HEK293 (cell line): ENCODE results near the gene CBX2.

ENCODE experiments used
- CTCF ChIA-PET: fragments of 350-600 bp; formaldehyde crosslinking; extraction: SDS; loops from one replicate; lab custom pipeline; 2021; ENCODE audit warnings: antibody characterized with exemption; lab: Yijun Ruan, JAX
- POLR2A ChIA-PET: fragments of 300-600 bp; formaldehyde crosslinking; extraction: SDS; loops from one replicate; lab custom pipeline; 2020; ENCODE audit warnings: antibody characterized with exemption, inconsistent platforms; lab: Yijun Ruan, JAX
- H3K27ac ChIP-seq: fragments of 200-500 bp; sonication (Bioruptor generic); 2 replicates; pipeline ENCODE4 v1.5.1; 2014; ENCODE audit warnings: low read depth, low read length, control low read depth, inconsistent platforms; ENCODE audit errors: extremely low read depth
- H3K36me3 ChIP-seq, 2 experiments: fragments of 200-500 bp in 1 of 2; sonication (Bioruptor generic) in 1 of 2; 1 replicate in 1 of 2; 2 replicates in 1 of 2; pipeline ENCODE4 v1.5.1; 2014 to 2017; ENCODE audit warnings: inconsistent platforms in 2 of 2, low read length in 2 of 2; ENCODE audit not compliant: control insufficient read depth in 2 of 2, insufficient read depth in 1 of 2
- H3K4me1 ChIP-seq: fragments of 200-500 bp; sonication (Bioruptor generic); 2 replicates; pipeline ENCODE4 v1.5.1; 2014; ENCODE audit warnings: mild to moderate bottlenecking, low read length, inconsistent platforms; ENCODE audit not compliant: control insufficient read depth, insufficient read depth
- H3K4me3 ChIP-seq: 2 replicates; pipeline ENCODE4 v1.5.1; 2011; ENCODE audit warnings: low read depth, mild to moderate bottlenecking, control low read depth, low read length, moderate library complexity
- H3K9me3 ChIP-seq: fragments of 200-500 bp; sonication (Bioruptor generic); 2 replicates; pipeline ENCODE4 v1.5.1; 2014; ENCODE audit warnings: low read depth, low read length, inconsistent platforms; ENCODE audit not compliant: control insufficient read depth, insufficient read depth
- EGR2 ChIP-seq: fragments of 450-650 bp; formaldehyde crosslinking; IDR thresholded peaks from 2 replicates; pipeline ENCODE4 v1.5.1; 2016; ENCODE audit warnings: low read depth, missing biosample characterization, missing genetic modification characterization
- HOXA7 ChIP-seq: sonication (generic); formaldehyde crosslinking; IDR thresholded peaks from 2 replicates; pipeline ENCODE4 v1.8.1; 2022; ENCODE audit warnings: missing genetic modification reagents, borderline replicate concordance
- KLF10 ChIP-seq: fragments of 450-650 bp; IDR thresholded peaks from 2 replicates; pipeline ENCODE4 v1.5.1; 2018; ENCODE audit warnings: missing biosample characterization, mild to moderate bottlenecking, missing genetic modification characterization
- PRDM10 ChIP-seq: fragments of 450-650 bp; formaldehyde crosslinking; IDR thresholded peaks from 2 replicates; pipeline ENCODE4 v1.5.1; 2016; ENCODE audit warnings: missing biosample characterization, missing genetic modification characterization
- TSHZ1 ChIP-seq: fragments of 450-650 bp; formaldehyde crosslinking; IDR thresholded peaks from 2 replicates; pipeline ENCODE4 v1.5.1; 2016; ENCODE audit warnings: missing biosample characterization, missing genetic modification characterization, borderline replicate concordance
- ZBTB17 ChIP-seq: fragments of 450-650 bp; formaldehyde crosslinking; IDR thresholded peaks from 2 replicates; pipeline ENCODE4 v1.5.1; 2016; ENCODE audit warnings: missing biosample characterization, missing genetic modification characterization
- ZBTB8A ChIP-seq: fragments of 450-650 bp; formaldehyde crosslinking; IDR thresholded peaks from 2 replicates; pipeline ENCODE4 v1.5.1; 2016; ENCODE audit warnings: missing biosample characterization, missing genetic modification characterization
- ZFHX2 ChIP-seq: fragments of 450-650 bp; formaldehyde crosslinking; conservative IDR thresholded peaks from 2 replicates; pipeline ENCODE4 v1.5.1; 2016; ENCODE audit warnings: missing biosample characterization, missing genetic modification characterization
- ZNF10 ChIP-seq: fragments of 450-650 bp; formaldehyde crosslinking; IDR thresholded peaks from 2 replicates; pipeline ENCODE4 v1.5.1; 2017; ENCODE audit warnings: missing biosample characterization, missing genetic modification characterization
- ZNF112 ChIP-seq: fragments of 450-650 bp; formaldehyde crosslinking; IDR thresholded peaks from 2 replicates; pipeline ENCODE4 v1.5.0; 2017; ENCODE audit warnings: missing biosample characterization, missing genetic modification characterization
- ZNF155 ChIP-seq: fragments of 450-650 bp; formaldehyde crosslinking; IDR thresholded peaks from 2 replicates; pipeline ENCODE4 v1.5.1; 2016; ENCODE audit warnings: missing biosample characterization, missing genetic modification characterization
- ZNF211 ChIP-seq: fragments of 450-650 bp; formaldehyde crosslinking; IDR thresholded peaks from 2 replicates; pipeline ENCODE4 v1.5.1; 2016; ENCODE audit warnings: low read depth, missing biosample characterization, missing genetic modification characterization
- ZNF394 ChIP-seq: fragments of 450-650 bp; formaldehyde crosslinking; IDR thresholded peaks from 2 replicates; pipeline ENCODE4 v1.5.1; 2016; ENCODE audit warnings: missing biosample characterization, missing genetic modification characterization, mild to moderate bottlenecking, moderate library complexity, borderline replicate concordance
- ZNF48 ChIP-seq: fragments of 450-650 bp; formaldehyde crosslinking; IDR thresholded peaks from 2 replicates; pipeline ENCODE4 v1.5.1; 2016; ENCODE audit warnings: missing biosample characterization, missing genetic modification characterization
- ZNF596 ChIP-seq: fragments of 450-650 bp; IDR thresholded peaks from 2 replicates; pipeline ENCODE4 v1.5.0; 2018; ENCODE audit warnings: missing biosample characterization, mild to moderate bottlenecking, missing genetic modification characterization, moderate library complexity
- ZNF600 ChIP-seq: fragments of 450-650 bp; formaldehyde crosslinking; IDR thresholded peaks from 2 replicates; pipeline ENCODE4 v1.5.1; 2016; ENCODE audit warnings: missing biosample characterization, missing genetic modification characterization
- ZNF621 ChIP-seq: fragments of 450-650 bp; formaldehyde crosslinking; IDR thresholded peaks from 2 replicates; pipeline ENCODE4 v1.5.1; 2017; ENCODE audit warnings: missing biosample characterization, missing genetic modification characterization
- ZNF660 ChIP-seq: fragments of 450-650 bp; IDR thresholded peaks from 2 replicates; pipeline ENCODE4 v1.5.1; 2018; ENCODE audit warnings: missing biosample characterization, mild to moderate bottlenecking, missing genetic modification characterization
- ZNF670 ChIP-seq: fragments of 450-650 bp; formaldehyde crosslinking; IDR thresholded peaks from 2 replicates; pipeline ENCODE4 v1.5.1; 2016; ENCODE audit warnings: missing biosample characterization, missing genetic modification characterization, low read depth
- ZNF785 ChIP-seq: fragments of 450-650 bp; formaldehyde crosslinking; IDR thresholded peaks from 2 replicates; pipeline ENCODE4 v1.5.1; 2016; ENCODE audit warnings: missing biosample characterization, missing genetic modification characterization
- ZNF843 ChIP-seq: fragments of 450-650 bp; formaldehyde crosslinking; IDR thresholded peaks from 2 replicates; pipeline ENCODE4 v1.5.1; 2016; ENCODE audit warnings: missing biosample characterization, missing genetic modification characterization
- TF ChIP-seq, protein P1 (sequence below): fragments of 450-650 bp; formaldehyde crosslinking; IDR thresholded peaks from 2 replicates; pipeline ENCODE4 v1.5.1; 2016; ENCODE audit warnings: missing biosample characterization, missing genetic modification characterization
- TF ChIP-seq, protein P2 (sequence below): fragments of 450-650 bp; formaldehyde crosslinking; IDR thresholded peaks from 2 replicates; pipeline ENCODE4 v1.5.0; 2017; ENCODE audit warnings: missing biosample characterization, missing genetic modification characterization, borderline replicate concordance

The CBX2 gene

DNA sequence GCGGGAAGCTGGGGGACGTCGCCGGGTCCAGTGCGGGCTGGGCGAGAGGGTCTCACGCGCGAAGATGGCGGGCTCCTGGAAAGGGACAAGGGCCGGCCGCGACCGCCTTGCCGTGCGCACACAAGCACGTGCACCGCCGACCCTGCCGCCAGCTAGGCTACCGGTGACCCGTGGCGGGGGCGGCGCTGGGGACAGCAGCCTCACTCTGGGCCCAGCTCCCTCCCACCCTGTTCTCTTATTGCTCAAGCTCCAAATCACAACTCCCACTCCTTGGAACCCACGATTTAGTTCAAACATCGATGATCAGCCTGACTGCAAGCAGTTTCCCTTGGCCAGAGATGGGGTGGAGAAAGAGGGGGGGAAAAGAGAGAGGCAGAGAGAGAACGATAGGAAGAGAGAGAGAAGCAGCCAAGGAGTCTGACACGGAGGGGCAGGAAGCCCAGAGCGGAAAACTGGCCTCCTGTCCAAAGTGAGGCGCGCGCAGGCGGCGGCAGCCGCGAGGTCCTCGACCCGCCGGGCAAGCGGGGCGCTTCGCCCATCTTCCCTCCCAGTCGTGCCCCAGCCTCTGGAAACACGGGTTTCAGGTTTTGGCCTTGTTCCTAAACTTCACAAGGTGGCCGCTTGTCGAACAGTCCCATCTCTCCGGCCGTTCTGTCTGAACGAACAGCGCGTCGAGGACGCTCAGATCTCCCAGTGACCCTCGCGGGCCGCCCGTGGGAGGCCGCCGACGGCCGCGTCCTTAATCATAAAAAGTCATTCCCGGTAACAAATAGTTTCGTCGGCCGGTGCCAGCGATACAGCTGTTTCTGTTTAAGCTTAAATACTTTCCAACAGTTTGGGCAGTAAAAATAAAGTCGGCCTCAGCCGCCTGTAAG, 20.6 kb downstream of the CBX2 start:
- peaks cover 0 to 15% of the 10 kb centered on the region in 2 experiments; a peak in 1 of 3 replicates for H3K36me3 ChIP-seq
- ChIA-PET POLR2A (interaction anchor here (0.7 to 3.7 kb wide), 3 partner anchors 14 to 41 kb away, joined by 3 to 61 read pairs (median 52); partner anchors contain the start of gene CBX4), CTCF (interaction anchor here (1.0 to 2.6 kb wide), 4 partner anchors 8 to 52 kb away, joined by 3 to 9 read pairs (median 6); partner anchors contain the start of gene CBX4)
- H3K27ac ChIP-seq = peak overlapping the region; percentile 63; the same call in 1 of the 2 replicates
- no peak overlapping the region for H3K4me3 ChIP-seq
- H3K4me1 ChIP-seq = peaks cover 22% of the 10 kb centered on the region
- no peaks in the 10 kb centered on the region for H3K9me3 ChIP-seq
- 0 out of 2 replicates have a peak, but pooled peaks have one; percentile 20 for TF ChIP-seq ZBTB17 (tag by site-specific recombination)
- TF ChIP-seq ZNF600 (tag by site-specific recombination) = no peak
- TF ChIP-seq ZNF48 (tag by site-specific recombination) = no peak
- TF ChIP-seq ZNF843 (tag by site-specific recombination) = no peak
- TF ChIP-seq PRDM10 (tag by site-specific recombination) = no peak
- no peak for TF ChIP-seq ZNF155 (tag by site-specific recombination)
- TF ChIP-seq ZNF670 (tag by site-specific recombination) = no peak
- no peak for TF ChIP-seq HOXA7
- TF ChIP-seq ZNF596 (tag by site-specific recombination) = peak; percentile 91
- TF ChIP-seq ZNF211 (tag by site-specific recombination) = no peak
- TF ChIP-seq ZNF394 (tag by site-specific recombination) = no peak
- TF ChIP-seq ZNF10 (tag by site-specific recombination) = no peak
- no peak for TF ChIP-seq ZNF785 (tag by site-specific recombination)
- TF ChIP-seq ZFHX2 = peak; percentile 87
- peak; percentile 81 for TF ChIP-seq EGR2 (tag by site-specific recombination)
- TF ChIP-seq TSHZ1 (tag by site-specific recombination) = no peak
- no peak for TF ChIP-seq ZNF660
- no peak for TF ChIP-seq ZNF112 (tag by site-specific recombination)
- TF ChIP-seq KLF10 (tag by site-specific recombination) = no peak
- TF ChIP-seq ZBTB8A (tag by site-specific recombination) = no peak
- TF ChIP-seq ZNF621 (tag by site-specific recombination) = no peak
- TF ChIP-seq, protein P1, sequence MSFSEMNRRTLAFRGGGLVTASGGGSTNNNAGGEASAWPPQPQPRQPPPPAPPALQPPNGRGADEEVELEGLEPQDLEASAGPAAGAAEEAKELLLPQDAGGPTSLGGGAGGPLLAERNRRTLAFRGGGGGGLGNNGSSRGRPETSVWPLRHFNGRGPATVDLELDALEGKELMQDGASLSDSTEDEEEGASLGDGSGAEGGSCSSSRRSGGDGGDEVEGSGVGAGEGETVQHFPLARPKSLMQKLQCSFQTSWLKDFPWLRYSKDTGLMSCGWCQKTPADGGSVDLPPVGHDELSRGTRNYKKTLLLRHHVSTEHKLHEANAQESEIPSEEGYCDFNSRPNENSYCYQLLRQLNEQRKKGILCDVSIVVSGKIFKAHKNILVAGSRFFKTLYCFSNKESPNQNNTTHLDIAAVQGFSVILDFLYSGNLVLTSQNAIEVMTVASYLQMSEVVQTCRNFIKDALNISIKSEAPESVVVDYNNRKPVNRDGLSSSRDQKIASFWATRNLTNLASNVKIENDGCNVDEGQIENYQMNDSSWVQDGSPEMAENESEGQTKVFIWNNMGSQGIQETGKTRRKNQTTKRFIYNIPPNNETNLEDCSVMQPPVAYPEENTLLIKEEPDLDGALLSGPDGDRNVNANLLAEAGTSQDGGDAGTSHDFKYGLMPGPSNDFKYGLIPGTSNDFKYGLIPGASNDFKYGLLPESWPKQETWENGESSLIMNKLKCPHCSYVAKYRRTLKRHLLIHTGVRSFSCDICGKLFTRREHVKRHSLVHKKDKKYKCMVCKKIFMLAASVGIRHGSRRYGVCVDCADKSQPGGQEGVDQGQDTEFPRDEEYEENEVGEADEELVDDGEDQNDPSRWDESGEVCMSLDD (tag by site-specific recombination) = 0 out of 2 replicates have a peak, but pooled peaks have one; percentile 34
- TF ChIP-seq, protein P2, sequence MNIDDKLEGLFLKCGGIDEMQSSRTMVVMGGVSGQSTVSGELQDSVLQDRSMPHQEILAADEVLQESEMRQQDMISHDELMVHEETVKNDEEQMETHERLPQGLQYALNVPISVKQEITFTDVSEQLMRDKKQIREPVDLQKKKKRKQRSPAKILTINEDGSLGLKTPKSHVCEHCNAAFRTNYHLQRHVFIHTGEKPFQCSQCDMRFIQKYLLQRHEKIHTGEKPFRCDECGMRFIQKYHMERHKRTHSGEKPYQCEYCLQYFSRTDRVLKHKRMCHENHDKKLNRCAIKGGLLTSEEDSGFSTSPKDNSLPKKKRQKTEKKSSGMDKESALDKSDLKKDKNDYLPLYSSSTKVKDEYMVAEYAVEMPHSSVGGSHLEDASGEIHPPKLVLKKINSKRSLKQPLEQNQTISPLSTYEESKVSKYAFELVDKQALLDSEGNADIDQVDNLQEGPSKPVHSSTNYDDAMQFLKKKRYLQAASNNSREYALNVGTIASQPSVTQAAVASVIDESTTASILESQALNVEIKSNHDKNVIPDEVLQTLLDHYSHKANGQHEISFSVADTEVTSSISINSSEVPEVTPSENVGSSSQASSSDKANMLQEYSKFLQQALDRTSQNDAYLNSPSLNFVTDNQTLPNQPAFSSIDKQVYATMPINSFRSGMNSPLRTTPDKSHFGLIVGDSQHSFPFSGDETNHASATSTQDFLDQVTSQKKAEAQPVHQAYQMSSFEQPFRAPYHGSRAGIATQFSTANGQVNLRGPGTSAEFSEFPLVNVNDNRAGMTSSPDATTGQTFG (tag by site-specific recombination) = no peak
